BJ (cell line): ENCODE data around the gene TMEM14C. TPM values are rescaled to one million over a fixed set of nuclear protein-coding genes. Genes with fewer than 3 reads are reported as not detected.
A peak's percentile ranks its signal among the peaks of the same experiment; 100 is the strongest.

ENCODE experiments used
- CTCF ChIA-PET: fragments of 350-600 bp; formaldehyde crosslinking; extraction: SDS; loops from one replicate; lab custom pipeline; 2021; ENCODE audit warnings: antibody characterized with exemption, inconsistent platforms; lab: Yijun Ruan, JAX
- POLR2A ChIA-PET: fragments of 300-600 bp; sonication (Branson Sonifier 250); formaldehyde crosslinking; extraction: SDS; loops from one replicate; lab custom pipeline; 2021; ENCODE audit warnings: antibody characterized with exemption; lab: Charles Lee
- DNase-seq: peaks from one replicate; pipeline ENCODE4 v3.0.0-alpha.2; 2011; ENCODE audit warnings: low read depth
- H3K27me3 ChIP-seq: 2 replicates; pipeline ENCODE4 v1.6.0; 2011; ENCODE audit warnings: low read length; ENCODE audit not compliant: control insufficient read depth, insufficient read depth
- H3K36me3 ChIP-seq: 2 replicates; pipeline ENCODE4 v1.5.1; 2011; ENCODE audit warnings: low read length; ENCODE audit not compliant: control insufficient read depth, insufficient read depth
- H3K4me3 ChIP-seq: 2 replicates; pipeline ENCODE4 v1.5.1; 2011; ENCODE audit warnings: low read depth, mild to moderate bottlenecking, control low read depth, low read length
- CTCF ChIP-seq: IDR thresholded peaks from 2 replicates; pipeline ENCODE4 v1.5.1; 2011; ENCODE audit warnings: low read depth, mild to moderate bottlenecking, control low read depth, inconsistent platforms, low read length, moderate library complexity; ENCODE audit not compliant: insufficient read depth
- polyA plus RNA-seq: library from polyadenylated mRNA; depleted of rRNA; stranded (reverse); fragments of >200 nt; gene quantifications from 2 replicates; pipeline ENCODE4 v1.2.3, GENCODE V29; 2011

Gene TMEM14C
- polyA plus RNA-seq, 1 experiment, result 210 TPM

- ChIA-PET POLR2A (no interaction called here), CTCF (interaction anchor here (0.8 to 1.5 kb wide), 2 partner anchors 12 to 21 kb away, joined by 3 to 4 read pairs; no protein-coding TSS in a partner anchor)
- no peak overlapping the region for H3K4me3 ChIP-seq
- no peak for DNase-seq
- TF ChIP-seq CTCF, result no peak
- H3K27me3 ChIP-seq, result no peaks in the 10 kb centered on the region
- no peaks in the 10 kb centered on the region for H3K36me3 ChIP-seq
These were observed 19.4 kb downstream of the TMEM14C start for GRCh38 chr6:10742251-10742650.

GRCh38 chr6:10743515-10743914 is 20.6 kb downstream of the TMEM14C start:
- no peak for TF ChIP-seq CTCF
- no peak for DNase-seq
- ChIA-PET POLR2A (no interaction called here), CTCF (interaction anchor here (1.0 to 1.5 kb wide), 2 partner anchors 13 to 16 kb away, joined by 3 to 4 read pairs; no protein-coding TSS in a partner anchor)
- no peaks in the 10 kb centered on the region for H3K36me3 ChIP-seq
- H3K4me3 ChIP-seq, result no peak overlapping the region
- no peaks in the 10 kb centered on the region for H3K27me3 ChIP-seq

GRCh38 chr6:10745116-10745515 is 22.2 kb downstream of the TMEM14C start:
- POLR2A ChIA-PET, result no interaction called here
- CTCF ChIA-PET, result no interaction called here
- no peak for TF ChIP-seq CTCF
- Histone ChIP-seq H3K27me3 (no peaks in the 10 kb centered on the region), H3K4me3 (no peak overlapping the region), H3K36me3 (0 out of 2 replicates have a peak, but pooled peaks cover 3% of the 10 kb centered on the region)
- no peak for DNase-seq

- Histone ChIP-seq H3K27me3 (no peaks in the 10 kb centered on the region), H3K4me3 (peak overlapping the region; percentile 74), H3K36me3 (peaks cover 7% of the 10 kb centered on the region)
- ChIA-PET CTCF (interaction anchor here (1.2 kb wide), 2 partner anchors 19 to 24 kb away, joined by 3 read pairs; partner anchors contain the start of gene TMEM14C), POLR2A (interaction anchor here (0.6 kb wide), 1 partner anchor 1118 kb away, joined by 3 read pairs; no protein-coding TSS in a partner anchor)
- TF ChIP-seq CTCF, result no peak
- no peak for DNase-seq
These were observed 24.0 kb downstream of the TMEM14C start for GRCh38 chr6:10746915-10747250.

GRCh38 chr6:10747251-10747972 is 24.5 kb downstream of the TMEM14C start, which contains the start of gene TMEM14B:
TSS of gene TMEM14B (plus strand) at chr6:10747805. CDS start at chr6:10749246, 1,441 bp downstream.
- ChIA-PET CTCF (interaction anchor here (1.2 to 2.4 kb wide), 3 partner anchors 12 to 24 kb away, joined by 3 to 10 read pairs (median 3); partner anchors contain the start of gene TMEM14C), POLR2A (interaction anchor here (0.6 kb wide), 1 partner anchor 1119 kb away, joined by 3 read pairs; no protein-coding TSS in a partner anchor)
- TF ChIP-seq CTCF, result no peak
- Histone ChIP-seq H3K36me3 (peaks cover 7% of the 10 kb centered on the region), H3K4me3 (peak within 1 kb of the TSS; percentile 74), H3K27me3 (no peaks in the 10 kb centered on the region)
- DNase-seq, result peak; percentile 72
